H1 (cell line): ENCODE results near the gene DENND5B. TPM values are rescaled to one million over a fixed set of nuclear protein-coding genes. Genes with fewer than 3 reads are reported as not detected.

Experiments
- CTCF ChIA-PET: fragments of 300-600 bp; sonication (Branson Sonifier 250); formaldehyde crosslinking; loops from one replicate; lab custom pipeline; 2021; ENCODE audit not compliant: partially characterized antibody; lab: Charles Lee
- POLR2A ChIA-PET: fragments of 300-600 bp; sonication (Branson Sonifier 250); formaldehyde crosslinking; loops from one replicate; lab custom pipeline; 2021; ENCODE audit warnings: inconsistent platforms; ENCODE audit not compliant: partially characterized antibody; lab: Charles Lee
- DNase-seq, 2 experiments: peaks; one replicate each; pipeline versions ENCODE4 v3.0.0 to v3.0.0-alpha.2; 2010 to 2022; ENCODE audit warnings: low spot score in 2 of 2, low read depth in 1 of 2, mixed read lengths in 1 of 2
- FAIRE-seq: peaks from 2 replicates; lab custom pipeline; 2011; peaks lifted over from hg19 to GRCh38; lab: Jason Lieb, UNC
- H2AFZ ChIP-seq: 2 replicates; pipeline ENCODE4 v1.8.1; 2012; ENCODE audit warnings: low read length, inconsistent platforms
- H2AK5ac ChIP-seq: 2 replicates; pipeline ENCODE4 v1.6.1; 2013; ENCODE audit warnings: low read depth, low read length
- H2BK120ac ChIP-seq: replicated peaks from 2 replicates; pipeline ENCODE3; 2013; ENCODE audit warnings: low read depth, low read length, inconsistent platforms
- H2BK12ac ChIP-seq: 2 replicates; pipeline ENCODE4 v1.6.1; 2013; ENCODE audit warnings: low read depth, low read length
- H2BK15ac ChIP-seq: 2 replicates; pipeline ENCODE4 v1.6.1; 2013; ENCODE audit warnings: low read length
- H2BK20ac ChIP-seq: 2 replicates; pipeline ENCODE4 v1.6.1; 2013; ENCODE audit warnings: low read length
- H2BK5ac ChIP-seq: 2 replicates; pipeline ENCODE4 v1.6.1; 2013; ENCODE audit warnings: low read depth, low read length
- H3K14ac ChIP-seq: 2 replicates; pipeline ENCODE4 v1.6.1; 2013; ENCODE audit warnings: inconsistent platforms; ENCODE audit not compliant: insufficient read length
- H3K18ac ChIP-seq: 2 replicates; pipeline ENCODE4 v1.6.1; 2013; ENCODE audit warnings: low read length; ENCODE audit errors: extremely low read depth
- H3K23ac ChIP-seq: 2 replicates; pipeline ENCODE4 v1.6.1; 2013; ENCODE audit warnings: inconsistent platforms; ENCODE audit not compliant: insufficient read length
- H3K23me2 ChIP-seq: 2 replicates; pipeline ENCODE4 v1.6.1; 2013; ENCODE audit warnings: low read depth, low read length
- H3K27ac ChIP-seq: 2 replicates; pipeline ENCODE4 v1.6.1; 2011; ENCODE audit warnings: low read depth, low read length, inconsistent platforms
- H3K27me3 ChIP-seq, 4 experiments: replicated peaks in 1 of 4; 1 replicate in 1 of 4; 2 replicates in 3 of 4; pipeline versions ENCODE4 v1.6.1 to v1.8.1; 2011 to 2013; ENCODE audit warnings: low read length in 3 of 4, mild to moderate bottlenecking in 3 of 4, inconsistent platforms in 2 of 4, mixed read lengths in 2 of 4, moderate library complexity in 1 of 4; ENCODE audit not compliant: control insufficient read depth in 3 of 4, insufficient read depth in 3 of 4; ENCODE audit errors: extremely low read depth in 1 of 4
- H3K36me3 ChIP-seq, 4 experiments: 2 replicates each; pipeline versions ENCODE4 v1.6.1 to v1.8.1; 2011 to 2013; ENCODE audit warnings: mild to moderate bottlenecking in 4 of 4, low read length in 3 of 4, moderate library complexity in 2 of 4, control low read depth in 1 of 4, inconsistent platforms in 1 of 4; ENCODE audit not compliant: insufficient read depth in 4 of 4, control insufficient read depth in 2 of 4
- H3K4ac ChIP-seq: replicated peaks from 2 replicates; pipeline ENCODE3; 2013; ENCODE audit warnings: low read length, low read depth, mixed read lengths, inconsistent platforms; ENCODE audit not compliant: insufficient read length
- H3K4me1 ChIP-seq, 4 experiments: replicated peaks in 1 of 4; 1 replicate in 1 of 4; 2 replicates in 3 of 4; pipeline versions ENCODE4 v1.6.1 to v1.8.1; 2011 to 2013; ENCODE audit warnings: low read length in 3 of 4, inconsistent platforms in 2 of 4, mixed read lengths in 1 of 4; ENCODE audit not compliant: insufficient read depth in 4 of 4, control insufficient read depth in 3 of 4
- H3K4me2 ChIP-seq, 2 experiments: 2 replicates each; pipeline versions ENCODE4 v1.6.1 to v1.8.1; 2011 to 2013; ENCODE audit warnings: low read depth in 2 of 2, low read length in 2 of 2, control low read depth in 1 of 2, inconsistent platforms in 1 of 2, mild to moderate bottlenecking in 1 of 2; ENCODE audit not compliant: insufficient read depth in 1 of 2
- H3K4me3 ChIP-seq, 4 experiments: fragments of 200-600, 300-600 bp in 1 of 4; sonication (generic), shearing (Covaris generic), sonication (Bioruptor Twin) in 1 of 4; 2 replicates each; pipeline versions ENCODE4 v1.5.1 to v1.8.1; 2011 to 2016; ENCODE audit warnings: low read length in 4 of 4, low read depth in 3 of 4, control low read depth in 2 of 4, inconsistent platforms in 2 of 4, mild to moderate bottlenecking in 2 of 4, mixed read lengths in 1 of 4, moderate library complexity in 1 of 4; ENCODE audit not compliant: insufficient read depth in 2 of 4; ENCODE audit errors: extremely low read depth in 1 of 4
- H3K56ac ChIP-seq: replicated peaks from 2 replicates; pipeline ENCODE3; 2013; ENCODE audit warnings: low read depth, mild to moderate bottlenecking, mixed read lengths, low read length, inconsistent platforms; ENCODE audit not compliant: insufficient read length
- H3K79me1 ChIP-seq: 2 replicates; pipeline ENCODE4 v1.6.1; 2013; ENCODE audit warnings: low read depth, low read length, control low read depth
- H3K79me2 ChIP-seq, 2 experiments: 2 replicates each; pipeline versions ENCODE4 v1.6.1 to v1.8.1; 2012 to 2013; ENCODE audit warnings: low read length in 2 of 2, mild to moderate bottlenecking in 2 of 2, inconsistent platforms in 1 of 2; ENCODE audit not compliant: insufficient read depth in 2 of 2, control insufficient read depth in 1 of 2
- H3K9ac ChIP-seq, 4 experiments: replicated peaks in 1 of 4; 1 replicate in 1 of 4; 2 replicates in 3 of 4; pipeline versions ENCODE4 v1.6.1 to v1.8.1; 2011 to 2013; ENCODE audit warnings: low read depth in 3 of 4, low read length in 3 of 4, control low read depth in 2 of 4, mild to moderate bottlenecking in 2 of 4, moderate library complexity in 2 of 4, inconsistent platforms in 1 of 4; ENCODE audit errors: extremely low read depth in 1 of 4
- H3K9me3 ChIP-seq, 2 experiments: 2 replicates each; pipeline versions ENCODE4 v1.6.1 to v1.8.1; 2012 to 2013; ENCODE audit warnings: mild to moderate bottlenecking in 2 of 2, moderate library complexity in 2 of 2, control low read depth in 1 of 2, inconsistent platforms in 1 of 2, low read depth in 1 of 2, low read length in 1 of 2, mixed read lengths in 1 of 2; ENCODE audit not compliant: insufficient read depth in 2 of 2
- H4K20me1 ChIP-seq, 2 experiments: replicated peaks in 1 of 2; 2 replicates each; pipeline versions ENCODE3 to v1.8.1; 2011 to 2013; ENCODE audit warnings: inconsistent platforms in 2 of 2, low read length in 2 of 2, mild to moderate bottlenecking in 1 of 2; ENCODE audit not compliant: insufficient read depth in 2 of 2, control insufficient read depth in 1 of 2
- H4K5ac ChIP-seq: 2 replicates; pipeline ENCODE4 v1.6.1; 2013; ENCODE audit warnings: low read length, low read depth, mixed read lengths, inconsistent platforms; ENCODE audit not compliant: insufficient read length
- H4K8ac ChIP-seq: 2 replicates; pipeline ENCODE4 v1.8.0; 2013; ENCODE audit warnings: mild to moderate bottlenecking, moderate library complexity, low read length, inconsistent platforms; ENCODE audit not compliant: insufficient read depth; ENCODE audit errors: extremely low read depth
- H4K91ac ChIP-seq: replicated peaks from 2 replicates; pipeline ENCODE3; 2013; ENCODE audit warnings: low read length, mixed read lengths, inconsistent platforms; ENCODE audit not compliant: insufficient read length
- POLR2A ChIP-seq, 2 experiments: IDR thresholded peaks; 1 replicate in 1 of 2; 2 replicates in 1 of 2; pipeline ENCODE4 v1.6.1; 2011; ENCODE audit warnings: low read depth in 2 of 2, low read length in 2 of 2, mild to moderate bottlenecking in 2 of 2; ENCODE audit errors: control extremely low read depth in 1 of 2
- POLR2AphosphoS5 ChIP-seq: IDR thresholded peaks from 2 replicates; pipeline ENCODE4 v1.6.1; 2011; ENCODE audit warnings: low read depth, low read length
- RAD21 ChIP-seq, 2 experiments: IDR thresholded peaks in 1 of 2; conservative IDR thresholded peaks in 1 of 2; 2 replicates each; pipeline ENCODE4 v1.6.1; 2011; ENCODE audit warnings: low read depth in 2 of 2, low read length in 2 of 2, improper control_type of control experiment in 1 of 2, inconsistent platforms in 1 of 2, mild to moderate bottlenecking in 1 of 2, moderate library complexity in 1 of 2
- TBP ChIP-seq: IDR thresholded peaks from 2 replicates; pipeline ENCODE4 v1.6.1; 2011; ENCODE audit warnings: low read depth, low read length, improper control_type of control experiment
- TEAD4 ChIP-seq: IDR thresholded peaks from 2 replicates; pipeline ENCODE4 v1.6.1; 2012; ENCODE audit warnings: low read depth, low read length, inconsistent platforms, mixed read lengths
- WGBS, 2 experiments: shearing (Covaris generic) in 1 of 2; methylation state at CpG; one replicate each; pipeline versions ENCODE4 v1.1.6 to v1.1.7; 2013 to 2015; ENCODE audit warnings: low lambda C conversion rate in 2 of 2, mixed read lengths in 2 of 2, inconsistent platforms in 1 of 2, low coverage in 1 of 2, missing lambda C conversion rate in 1 of 2; ENCODE audit not compliant: insufficient replicate concordance in 2 of 2, insufficient coverage in 1 of 2, insufficient read length in 1 of 2; ENCODE audit errors: extremely low coverage in 1 of 2, missing lambda C conversion rate in 1 of 2; 5-methylcytosine and 5-hydroxymethylcytosine counted together
- polyA plus RNA-seq, 7 experiments: library from polyadenylated mRNA; depleted of rRNA in 3 of 7; stranded (reverse) in 5 of 7; unstranded in 2 of 7; fragments of >200 nt in 5 of 7; fragments of 200-250 nt in 2 of 7; gene quantifications; 1 replicate in 5 of 7; 2 replicates in 1 of 7; 4 replicates in 1 of 7; pipeline versions ENCODE4 v1.2.1 to v1.2.3, GENCODE V29; 2011 to 2013; ENCODE audit warnings: missing spikeins in 2 of 7, mixed read lengths in 2 of 7
- total RNA-seq: library from RNA; stranded (reverse); fragmentation: NEBNext Ultra II Directional; extraction: Animal tissue kit (Norgen Biotek cat#: 25700); gene quantifications from 2 replicates; pipeline ENCODE4 v1.2.1, GENCODE V29; 2021

The DENND5B gene
- total and polyA plus RNA-seq, 2 of the 8 experiments (the other 6 are each of a cell fraction or from before 2014, with no cell fraction given): 13.4 to 20.2 TPM

DNA sequence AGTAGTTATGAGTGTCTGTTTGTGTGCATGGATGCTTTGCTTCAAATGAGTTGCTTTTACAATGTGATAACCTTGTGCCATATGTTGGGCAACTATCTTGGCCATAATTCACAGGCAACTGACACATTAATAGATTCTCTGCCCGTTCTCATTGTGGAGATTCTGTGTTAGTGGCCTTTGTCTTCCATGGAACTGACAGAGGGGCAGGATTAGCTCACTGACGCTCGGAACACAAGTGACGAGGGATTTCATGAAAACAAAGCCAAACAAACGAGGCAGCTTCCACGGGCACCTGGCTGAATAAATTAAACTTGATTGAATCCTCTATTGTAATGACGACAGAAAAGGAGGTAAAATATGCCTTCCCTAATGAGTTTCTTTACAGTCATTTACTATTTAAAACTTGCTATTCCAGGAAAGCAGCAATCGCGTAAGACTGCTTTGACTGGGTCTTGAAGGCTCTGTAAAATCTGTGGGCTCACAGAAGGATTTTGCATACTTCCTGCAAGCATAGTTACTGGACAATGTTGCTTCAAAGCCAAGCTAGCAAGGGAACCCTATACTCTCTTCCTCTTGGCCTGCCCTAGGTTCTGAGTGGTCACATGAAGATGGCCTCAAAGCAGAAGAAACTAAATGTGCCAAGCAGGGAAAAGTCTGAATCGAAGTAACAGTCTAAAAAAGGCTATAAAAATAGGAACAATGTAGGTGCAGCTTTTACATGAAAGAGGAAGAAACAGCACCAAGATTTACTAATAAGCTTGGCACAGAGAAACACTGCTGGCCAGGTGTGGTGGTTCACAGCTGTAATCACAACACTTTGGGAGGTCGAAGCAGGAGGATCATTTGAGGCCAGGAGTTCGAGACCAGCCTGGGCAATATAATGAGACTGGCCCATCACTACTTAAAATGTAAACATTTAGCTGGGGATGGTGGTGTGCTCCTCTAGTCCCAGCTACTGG, 236.9 kb downstream of the DENND5B start:
- H3K27ac ChIP-seq: no peak overlapping the region; the same call in 1 of the 2 replicates
- no peak overlapping the region for H4K5ac ChIP-seq
- H2BK20ac ChIP-seq: no peak overlapping the region
- H3K23ac ChIP-seq: no peak overlapping the region
- POLR2A ChIA-PET: interaction anchor here (0.6 to 2.8 kb wide), 12 partner anchors 8 to 33 kb away, joined by 3 to 14 read pairs (median 4); partner anchors contain the start of gene SINHCAF
- H2AFZ ChIP-seq: peak overlapping the region; percentile 86; the same call in 1 of the 2 replicates
- WGBS, 2 experiments: 81% methylated on average over 12 of the region's 12 CpGs; no CpG with 5 or more reads in 1 of the 2 experiments
- H3K4me1 ChIP-seq: peaks cover 0 to 8% (median 5%) of the 10 kb centered on the region in 4 experiments; a peak in 3 of 7 replicates
- H3K4me3 ChIP-seq: no peak overlapping the region; a peak in 1 of 8 replicates
- TF ChIP-seq POLR2AphosphoS5 (no peak), TBP (no peak), POLR2A (IDR thresholded peaks at IDR 0.05; ENCODE audit: control extremely low read depth in 1 of 2, low read depth in 2 of 2, low read length in 2 of 2) (no peak), RAD21 (IDR thresholded peaks at IDR 0.05 in 1 of 2, conservative IDR thresholded peaks at IDR 0.05 in 1 of 2; ENCODE audit: low read depth in 2 of 2, low read length in 2 of 2) (0 out of 4 replicates have a peak, but pooled peaks of 1 of the 2 experiments have one; percentile 1), TEAD4 (no peak)
- no peak for FAIRE-seq
- no peak overlapping the region for H3K9ac ChIP-seq
- no peak overlapping the region for H3K4ac ChIP-seq
- H2BK120ac ChIP-seq: peak overlapping the region; percentile 68
- H2AK5ac ChIP-seq: 0 out of 2 replicates have a peak overlapping the region, but pooled peaks have one; percentile 39
- peak overlapping the region in 1 of 2 experiments; percentile 37; a peak in 1 of 4 replicates for H3K4me2 ChIP-seq
- H3K79me2 ChIP-seq: no peaks in the 10 kb centered on the region
- no peaks in the 10 kb centered on the region for H3K79me1 ChIP-seq
- peak overlapping the region; percentile 16 for H2BK5ac ChIP-seq
- no peaks in the 10 kb centered on the region for H3K27me3 ChIP-seq
- H3K23me2 ChIP-seq: no peaks in the 10 kb centered on the region
- H4K20me1 ChIP-seq: no peaks in the 10 kb centered on the region
- no peak overlapping the region for H3K18ac ChIP-seq
- H3K14ac ChIP-seq: no peak overlapping the region
- H3K36me3 ChIP-seq: no peaks in the 10 kb centered on the region
- H3K9me3 ChIP-seq: no peaks in the 10 kb centered on the region
- H2BK15ac ChIP-seq: 0 out of 2 replicates have a peak overlapping the region, but pooled peaks have one; percentile 53
- DNase-seq: no peak
- H3K56ac ChIP-seq: no peak overlapping the region
- CTCF ChIA-PET: interaction anchor here (0.7 to 1.9 kb wide), 5 partner anchors 8 to 51 kb away, joined by 3 to 4 read pairs (median 3); no protein-coding TSS in a partner anchor
- H4K8ac ChIP-seq: no peak overlapping the region
- no peak overlapping the region; the same call in 1 of the 2 replicates for H2BK12ac ChIP-seq
- H4K91ac ChIP-seq: no peak overlapping the region
